Prostate gland (tissue), 2 donors: ENCODE measurements around the gene SCLY. TPM values are rescaled to one million over a fixed set of nuclear protein-coding genes. Genes with fewer than 3 reads are reported as not detected.

Experiments used
- DNase-seq: peaks from one replicate; pipeline ENCODE4 v3.0.0-alpha.2; 2019; ENCODE audit warnings: low spot score
- H3K27ac ChIP-seq, 2 donors: fragments of 200-600 bp; sonication (generic); 2 replicates each; pipeline ENCODE4 v1.5.1; 2017 to 2019
- H3K27me3 ChIP-seq: fragments of 200-600 bp; sonication (generic); replicated peaks from 2 replicates; pipeline ENCODE4 v1.5.1; 2019; ENCODE audit not compliant: insufficient read depth
- H3K36me3 ChIP-seq, 2 donors: fragments of 200-600 bp; sonication (generic); 1 replicate in 1 of 2; 2 replicates in 1 of 2; pipeline versions ENCODE4 v1.5.1 to v1.8.1; 2017 to 2019
- H3K4me1 ChIP-seq: fragments of 200-600 bp; sonication (generic); replicated peaks from 2 replicates; pipeline ENCODE4 v1.5.1; 2019
- H3K4me3 ChIP-seq, 2 donors: fragments of 200-600 bp; sonication (generic); 2 replicates each; pipeline ENCODE4 v1.5.1; 2017 to 2019
- H3K9me3 ChIP-seq: fragments of 200-600 bp; sonication (generic); 2 replicates; pipeline ENCODE4 v1.5.1; 2017
- POLR2A ChIP-seq: fragments of 450-650 bp; IDR thresholded peaks from one replicate; pipeline ENCODE4 v1.6.1; 2016; ENCODE audit warnings: antibody characterized with exemption, mild to moderate bottlenecking
- POLR2AphosphoS5 ChIP-seq: sonication (generic); formaldehyde crosslinking; IDR thresholded peaks from one replicate; pipeline ENCODE4 v1.6.1; 2017; ENCODE audit warnings: antibody characterized with exemption
- WGBS: methylation state at CpG from one replicate; pipeline ENCODE4 v1.1.5; 2018; 5-methylcytosine and 5-hydroxymethylcytosine counted together
- intact Hi-C: fragments of 100-400 bp; cut with DNase I; formaldehyde crosslinking; loops from one replicate; pipeline ENCODE4 v1.14.2; 2022
- total RNA-seq, 2 donors: library from RNA; depleted of rRNA; stranded (reverse); fragments of >200 nt; gene quantifications; one replicate each; pipeline ENCODE4 v1.1.0, GENCODE V29; 2016
- TF ChIP-seq, protein P1 (sequence below), 4 experiments: fragments of 200-600 bp in 2 of 4; fragments of 450-650 bp in 2 of 4; sonication (generic) in 2 of 4; IDR thresholded peaks; 1 replicate in 3 of 4; 2 replicates in 1 of 4; pipeline ENCODE4 v1.5.1; 2016 to 2019; ENCODE audit warnings: antibody characterized with exemption in 4 of 4, mild to moderate bottlenecking in 2 of 4, moderate library complexity in 2 of 4

Gene SCLY
- total RNA-seq, 2 donors from 2014 or later: 11.5 to 16.1 TPM

DNA sequence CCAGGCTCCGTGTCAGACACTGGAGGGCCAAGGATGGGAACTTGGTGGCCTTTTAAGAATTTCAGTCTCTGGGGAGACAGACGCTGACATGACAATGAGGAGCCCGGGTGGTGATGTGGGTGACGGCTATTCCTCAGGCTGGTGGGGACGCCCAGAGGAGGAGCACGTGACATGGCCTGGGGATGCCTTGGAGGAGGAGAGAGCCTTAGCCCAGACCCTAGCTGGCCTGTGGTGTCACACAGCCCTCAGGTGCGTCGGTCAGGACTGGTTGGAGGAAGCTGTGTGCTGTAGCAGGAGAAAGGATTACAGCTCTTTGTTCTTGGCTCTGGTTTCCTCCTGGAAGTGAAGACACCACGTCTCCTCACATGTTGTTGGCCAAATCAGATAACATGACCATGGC lies 40.0 kb upstream of the SCLY start:
- no peaks in the 10 kb centered on the region for H3K4me1 ChIP-seq
- intact Hi-C loops: no loop called here
- H3K27ac ChIP-seq: no peak overlapping the region
- no peak for DNase-seq
- H3K9me3 ChIP-seq: no peaks in the 10 kb centered on the region
- WGBS: 81% methylated on average over 9 of the region's 9 CpGs
- no peak overlapping the region for H3K4me3 ChIP-seq
- no peaks in the 10 kb centered on the region for H3K27me3 ChIP-seq
- TF ChIP-seq POLR2A: no peak
- TF ChIP-seq, protein P1, sequence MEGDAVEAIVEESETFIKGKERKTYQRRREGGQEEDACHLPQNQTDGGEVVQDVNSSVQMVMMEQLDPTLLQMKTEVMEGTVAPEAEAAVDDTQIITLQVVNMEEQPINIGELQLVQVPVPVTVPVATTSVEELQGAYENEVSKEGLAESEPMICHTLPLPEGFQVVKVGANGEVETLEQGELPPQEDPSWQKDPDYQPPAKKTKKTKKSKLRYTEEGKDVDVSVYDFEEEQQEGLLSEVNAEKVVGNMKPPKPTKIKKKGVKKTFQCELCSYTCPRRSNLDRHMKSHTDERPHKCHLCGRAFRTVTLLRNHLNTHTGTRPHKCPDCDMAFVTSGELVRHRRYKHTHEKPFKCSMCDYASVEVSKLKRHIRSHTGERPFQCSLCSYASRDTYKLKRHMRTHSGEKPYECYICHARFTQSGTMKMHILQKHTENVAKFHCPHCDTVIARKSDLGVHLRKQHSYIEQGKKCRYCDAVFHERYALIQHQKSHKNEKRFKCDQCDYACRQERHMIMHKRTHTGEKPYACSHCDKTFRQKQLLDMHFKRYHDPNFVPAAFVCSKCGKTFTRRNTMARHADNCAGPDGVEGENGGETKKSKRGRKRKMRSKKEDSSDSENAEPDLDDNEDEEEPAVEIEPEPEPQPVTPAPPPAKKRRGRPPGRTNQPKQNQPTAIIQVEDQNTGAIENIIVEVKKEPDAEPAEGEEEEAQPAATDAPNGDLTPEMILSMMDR (IDR thresholded peaks at IDR 0.05): no peak
- TF ChIP-seq POLR2AphosphoS5: no peak
- no peaks in the 10 kb centered on the region for H3K36me3 ChIP-seq

DNA sequence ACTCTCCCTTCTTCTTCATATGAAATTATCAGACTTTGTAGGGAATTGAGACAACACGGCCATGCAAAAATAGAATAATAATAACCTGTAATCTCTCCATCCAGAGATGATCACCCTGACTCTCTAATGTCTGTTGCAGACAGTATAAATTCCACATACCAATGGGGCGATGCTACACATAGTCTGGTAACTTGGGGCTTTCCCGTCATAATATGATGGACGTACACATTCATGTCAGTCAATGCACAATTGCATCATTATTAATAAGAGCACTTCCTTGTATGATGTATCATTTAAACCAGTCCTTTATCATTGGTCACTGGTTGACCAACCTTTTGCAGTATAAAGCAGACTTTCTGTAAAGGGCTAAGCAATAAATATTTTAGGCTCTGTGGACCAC lies 39.5 kb upstream of the SCLY start:
- intact Hi-C loops: no loop called here
- WGBS: 93% methylated on average over 4 of the region's 4 CpGs
- H3K27ac ChIP-seq: no peak overlapping the region
- H3K9me3 ChIP-seq: no peaks in the 10 kb centered on the region
- H3K36me3 ChIP-seq: no peaks in the 10 kb centered on the region
- H3K4me3 ChIP-seq: no peak overlapping the region
- TF ChIP-seq POLR2A (no peak), POLR2AphosphoS5 (no peak)
- TF ChIP-seq, protein P1 (IDR thresholded peaks at IDR 0.05): no peak
- H3K4me1 ChIP-seq: no peaks in the 10 kb centered on the region
- H3K27me3 ChIP-seq: no peaks in the 10 kb centered on the region
- DNase-seq: no peak

DNA sequence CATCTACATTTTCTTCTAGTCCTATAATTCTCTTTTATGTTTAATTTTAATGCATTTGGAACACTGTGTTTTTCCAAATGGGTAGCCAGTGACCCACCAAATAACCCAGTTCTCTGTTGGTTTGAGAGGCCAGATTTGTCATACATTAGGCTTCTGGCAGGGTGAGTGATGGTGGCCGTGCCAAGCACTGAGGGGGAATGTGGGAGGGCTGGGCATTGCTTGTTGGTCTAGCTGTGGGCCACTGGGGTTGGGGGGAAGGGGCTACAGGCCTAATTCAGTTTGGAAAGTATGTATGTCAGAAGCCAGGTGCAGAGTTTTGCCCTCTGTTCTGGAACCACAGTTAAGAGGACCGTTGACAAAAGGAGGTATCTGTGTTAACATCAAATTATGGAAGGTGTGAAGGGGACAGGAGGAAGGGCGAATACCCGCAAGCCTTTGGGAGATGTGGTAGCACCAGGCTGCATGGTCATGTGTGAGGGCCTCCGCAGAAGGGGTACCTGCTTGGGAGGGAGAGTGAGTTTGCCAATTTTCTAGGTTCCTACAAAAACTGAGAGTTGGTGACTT lies 38.1 kb upstream of the SCLY start:
- H3K4me1 ChIP-seq: no peaks in the 10 kb centered on the region
- no peak for TF ChIP-seq POLR2A
- TF ChIP-seq, protein P1 (IDR thresholded peaks at IDR 0.05): no peak
- no peak for TF ChIP-seq POLR2AphosphoS5
- DNase-seq: no peak
- no peaks in the 10 kb centered on the region for H3K27me3 ChIP-seq
- H3K9me3 ChIP-seq: no peaks in the 10 kb centered on the region
- H3K4me3 ChIP-seq: no peak overlapping the region
- no peaks in the 10 kb centered on the region for H3K36me3 ChIP-seq
- no peak overlapping the region for H3K27ac ChIP-seq
- WGBS: 80% methylated on average over 5 of the region's 5 CpGs
- intact Hi-C loops: no loop called here

DNA sequence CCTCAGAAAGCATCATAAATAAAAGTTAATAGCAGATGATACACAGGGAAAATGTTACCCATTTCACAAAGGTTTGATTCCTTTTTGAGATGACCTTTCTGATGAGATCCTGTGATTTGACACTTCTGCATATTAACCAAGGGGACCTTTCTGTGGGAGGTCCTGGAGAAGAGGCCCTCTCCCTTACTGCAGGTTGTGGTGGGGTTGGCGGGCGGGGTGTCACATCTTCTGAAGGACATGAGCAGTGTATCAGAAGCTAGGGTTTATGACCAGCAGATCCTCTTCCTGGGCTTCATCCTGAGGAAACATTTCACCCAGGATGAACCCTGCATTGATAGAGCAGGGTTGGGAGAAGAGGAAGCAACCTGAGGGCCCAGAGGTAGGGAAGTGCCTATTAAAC lies 37.2 kb upstream of the SCLY start:
- DNase-seq: no peak
- no peak overlapping the region for H3K4me3 ChIP-seq
- H3K27me3 ChIP-seq: no peaks in the 10 kb centered on the region
- no peaks in the 10 kb centered on the region for H3K4me1 ChIP-seq
- H3K36me3 ChIP-seq: no peaks in the 10 kb centered on the region
- no peak overlapping the region for H3K27ac ChIP-seq
- TF ChIP-seq, protein P1 (IDR thresholded peaks at IDR 0.05): no peak
- TF ChIP-seq POLR2AphosphoS5: no peak
- TF ChIP-seq POLR2A: no peak
- intact Hi-C loops: no loop called here
- no peaks in the 10 kb centered on the region for H3K9me3 ChIP-seq
- 89% methylated on average over 2 of the region's 2 CpGs for WGBS

DNA sequence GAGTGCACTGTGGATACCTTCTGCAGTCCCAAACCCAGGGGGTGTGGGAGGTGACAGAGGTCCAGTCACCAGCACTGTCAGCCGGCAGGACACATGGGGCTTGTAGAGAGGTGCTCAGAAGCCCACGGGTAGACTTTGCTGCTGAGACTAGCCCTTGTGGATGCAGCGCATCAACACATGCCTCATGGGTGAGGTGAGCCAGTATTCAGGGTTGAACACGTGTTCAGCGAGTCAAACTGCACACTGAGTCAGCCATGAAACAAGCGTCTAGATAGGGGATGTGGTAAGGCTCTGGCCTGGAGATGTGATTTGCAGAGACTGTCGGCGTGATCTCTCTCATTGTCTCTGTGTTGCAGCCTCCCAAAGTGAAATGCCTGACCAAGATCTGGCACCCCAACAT lies 35.8 kb upstream of the SCLY start:
- H3K4me3 ChIP-seq: no peak overlapping the region
- intact Hi-C loops: no loop called here
- H3K27me3 ChIP-seq: no peaks in the 10 kb centered on the region
- no peak for DNase-seq
- no peaks in the 10 kb centered on the region for H3K4me1 ChIP-seq
- no peak overlapping the region for H3K27ac ChIP-seq
- WGBS: 96% methylated on average over 8 of the region's 8 CpGs
- no peaks in the 10 kb centered on the region for H3K9me3 ChIP-seq
- TF ChIP-seq POLR2A (no peak), POLR2AphosphoS5 (no peak)
- TF ChIP-seq, protein P1 (IDR thresholded peaks at IDR 0.05): no peak
- no peaks in the 10 kb centered on the region for H3K36me3 ChIP-seq
